Uterus (tissue), 4 donors: ENCODE measurements around the gene RNF39. TPM values are rescaled to one million over a fixed set of nuclear protein-coding genes. Genes with fewer than 3 reads are reported as not detected.

Source experiments
- DNase-seq, 2 donors: peaks; one replicate each; pipeline ENCODE4 v3.0.0-alpha.2; 2019 to 2020
- H3K27ac ChIP-seq, 2 donors: fragments of 200-600 bp; sonication (generic); 1 replicate in 1 of 2; 2 replicates in 1 of 2; pipeline ENCODE4 v1.5.1; 2016 to 2018
- H3K27me3 ChIP-seq, 2 donors: fragments of 200-600 bp; sonication (generic); one replicate each; pipeline ENCODE4 v1.5.1; 2018 to 2019; ENCODE audit warnings: control low read depth in 1 of 2
- H3K36me3 ChIP-seq, 2 donors: fragments of 200-600 bp; sonication (generic); one replicate each; pipeline ENCODE4 v1.5.1; 2019; ENCODE audit warnings: control low read depth in 1 of 2
- H3K4me1 ChIP-seq, 2 donors: fragments of 200-600 bp; sonication (generic); one replicate each; pipeline ENCODE4 v1.5.1; 2018 to 2019; ENCODE audit warnings: control low read depth in 1 of 2
- H3K4me3 ChIP-seq, 2 donors: fragments of 200-600 bp; sonication (generic); 1 replicate in 1 of 2; 2 replicates in 1 of 2; pipeline ENCODE4 v1.5.1; 2018 to 2019; ENCODE audit warnings: mild to moderate bottlenecking in 1 of 2
- H3K9me3 ChIP-seq, 2 donors: fragments of 200-600 bp; sonication (generic); one replicate each; pipeline ENCODE4 v1.5.1; 2019; ENCODE audit warnings: control low read depth in 1 of 2
- POLR2A ChIP-seq, 2 donors: fragments of 450-650 bp; IDR thresholded peaks; one replicate each; pipeline ENCODE4 v1.6.1; 2016; ENCODE audit warnings: antibody characterized with exemption in 2 of 2, mild to moderate bottlenecking in 1 of 2, moderate library complexity in 1 of 2
- intact Hi-C: fragments of 100-400 bp; cut with DNase I; formaldehyde crosslinking; loops from one replicate; pipeline ENCODE4 v1.15.1; 2023; ENCODE audit warnings: low total_unique reads
- total RNA-seq, 4 donors: library from RNA; depleted of rRNA in 3 of 4; stranded (reverse); fragments of >200 nt in 3 of 4; gene quantifications; one replicate each; pipeline versions ENCODE4 v1.1.0 to v1.2.4, GENCODE V29; 2014 to 2023
- TF ChIP-seq, protein P1 (sequence below), 4 experiments: fragments of 200-600 bp in 2 of 4; fragments of 450-650 bp in 2 of 4; sonication (generic) in 2 of 4; IDR thresholded peaks; one replicate each; pipeline ENCODE4 v1.5.1; 2016 to 2019; ENCODE audit warnings: antibody characterized with exemption in 4 of 4, mild to moderate bottlenecking in 2 of 4, moderate library complexity in 1 of 4
- donor health status: DM: yes; HTN: yes; CAD: no.

The RNF39 gene
- total RNA-seq, 4 donors from 2014 or later = 0.21 to 0.83 TPM; not detected in 2

DNA sequence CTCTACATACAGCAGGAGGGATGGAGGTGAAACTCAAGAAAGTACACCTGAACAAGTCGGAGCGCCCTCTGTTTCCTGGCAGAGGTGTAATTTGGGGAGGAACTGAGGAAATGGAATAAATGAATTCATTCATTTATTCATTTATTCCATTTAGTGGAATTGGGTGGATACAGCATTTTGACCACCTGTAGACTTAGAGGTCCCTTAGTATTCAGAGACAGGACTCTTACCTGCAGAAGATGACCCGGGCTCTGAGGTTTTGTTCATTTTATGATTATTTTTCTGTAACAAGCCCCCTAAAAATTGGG, 28.3 kb upstream of the RNF39 start:
- H3K27ac ChIP-seq = no peak overlapping the region
- TF ChIP-seq POLR2A (IDR thresholded peaks at IDR 0.05) = no peak
- TF ChIP-seq, protein P1, sequence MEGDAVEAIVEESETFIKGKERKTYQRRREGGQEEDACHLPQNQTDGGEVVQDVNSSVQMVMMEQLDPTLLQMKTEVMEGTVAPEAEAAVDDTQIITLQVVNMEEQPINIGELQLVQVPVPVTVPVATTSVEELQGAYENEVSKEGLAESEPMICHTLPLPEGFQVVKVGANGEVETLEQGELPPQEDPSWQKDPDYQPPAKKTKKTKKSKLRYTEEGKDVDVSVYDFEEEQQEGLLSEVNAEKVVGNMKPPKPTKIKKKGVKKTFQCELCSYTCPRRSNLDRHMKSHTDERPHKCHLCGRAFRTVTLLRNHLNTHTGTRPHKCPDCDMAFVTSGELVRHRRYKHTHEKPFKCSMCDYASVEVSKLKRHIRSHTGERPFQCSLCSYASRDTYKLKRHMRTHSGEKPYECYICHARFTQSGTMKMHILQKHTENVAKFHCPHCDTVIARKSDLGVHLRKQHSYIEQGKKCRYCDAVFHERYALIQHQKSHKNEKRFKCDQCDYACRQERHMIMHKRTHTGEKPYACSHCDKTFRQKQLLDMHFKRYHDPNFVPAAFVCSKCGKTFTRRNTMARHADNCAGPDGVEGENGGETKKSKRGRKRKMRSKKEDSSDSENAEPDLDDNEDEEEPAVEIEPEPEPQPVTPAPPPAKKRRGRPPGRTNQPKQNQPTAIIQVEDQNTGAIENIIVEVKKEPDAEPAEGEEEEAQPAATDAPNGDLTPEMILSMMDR (IDR thresholded peaks at IDR 0.05) = no peak
- no peaks in the 10 kb centered on the region for H3K36me3 ChIP-seq
- H3K4me3 ChIP-seq = no peak overlapping the region
- H3K4me1 ChIP-seq = peaks cover 0 to 11% of the 10 kb centered on the region in 2 donors
- DNase-seq = no peak
- H3K9me3 ChIP-seq = no peaks in the 10 kb centered on the region
- H3K27me3 ChIP-seq = peaks cover 0 to 17% of the 10 kb centered on the region in 2 donors
- intact Hi-C loops = no loop called here

DNA sequence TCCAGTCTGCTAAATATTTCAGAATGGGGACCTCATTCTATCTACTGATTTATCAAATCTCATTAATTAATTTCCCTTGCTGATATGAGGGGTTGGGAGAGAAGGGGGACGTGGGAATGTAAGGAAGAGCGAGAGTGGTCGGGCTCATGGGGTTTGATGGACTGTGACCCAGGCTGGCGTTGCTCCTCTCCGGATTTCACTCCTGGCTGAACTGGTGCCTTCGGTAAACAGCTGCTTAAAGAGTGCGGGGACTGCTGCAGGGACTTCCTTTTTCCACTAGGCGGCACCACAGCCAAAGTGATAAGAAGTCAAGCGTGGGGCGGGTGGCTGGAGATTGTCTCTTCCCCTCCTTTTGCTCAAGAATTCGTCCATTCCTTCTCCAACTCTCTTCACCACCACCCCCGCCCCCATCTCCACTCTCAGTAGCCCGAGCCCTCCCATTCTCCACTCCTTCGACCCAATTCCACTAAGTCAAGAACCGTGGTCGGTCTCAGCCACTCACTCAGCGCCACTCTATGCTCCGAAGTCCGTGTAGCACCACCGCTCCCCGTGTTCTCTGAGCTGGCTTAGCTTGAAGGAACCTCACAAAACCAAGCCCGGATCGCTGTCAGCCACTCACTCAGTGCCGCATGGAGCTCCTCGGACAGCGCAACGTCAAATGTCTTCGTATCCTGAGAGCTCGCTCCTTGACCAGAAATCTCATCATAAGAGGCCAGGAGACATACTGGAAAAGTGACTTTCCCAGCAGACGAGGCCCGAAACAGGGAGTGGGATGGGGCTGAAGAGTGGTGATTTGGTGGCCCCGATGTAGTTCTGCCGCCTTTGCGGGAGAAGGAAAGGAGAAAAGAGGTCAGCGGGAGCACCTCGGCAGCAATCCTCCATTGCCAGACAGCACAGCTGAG, 27.7 kb upstream of the RNF39 start:
- H3K36me3 ChIP-seq = no peaks in the 10 kb centered on the region
- peak; percentile 86 to 91 for DNase-seq
- H3K4me3 ChIP-seq = peak overlapping the region; percentile 23 to 35
- TF ChIP-seq, protein P1 (IDR thresholded peaks at IDR 0.05) = peak; percentile 88 to 95 (median 90)
- peak; percentile 9 to 10 for TF ChIP-seq POLR2A (IDR thresholded peaks at IDR 0.05)
- peaks cover 0 to 21% of the 10 kb centered on the region in 2 donors for H3K27me3 ChIP-seq
- intact Hi-C loops = no loop called here
- H3K4me1 ChIP-seq = peaks cover 0 to 11% of the 10 kb centered on the region in 2 donors
- peak overlapping the region; percentile 58 to 75 for H3K27ac ChIP-seq
- H3K9me3 ChIP-seq = no peaks in the 10 kb centered on the region

DNA sequence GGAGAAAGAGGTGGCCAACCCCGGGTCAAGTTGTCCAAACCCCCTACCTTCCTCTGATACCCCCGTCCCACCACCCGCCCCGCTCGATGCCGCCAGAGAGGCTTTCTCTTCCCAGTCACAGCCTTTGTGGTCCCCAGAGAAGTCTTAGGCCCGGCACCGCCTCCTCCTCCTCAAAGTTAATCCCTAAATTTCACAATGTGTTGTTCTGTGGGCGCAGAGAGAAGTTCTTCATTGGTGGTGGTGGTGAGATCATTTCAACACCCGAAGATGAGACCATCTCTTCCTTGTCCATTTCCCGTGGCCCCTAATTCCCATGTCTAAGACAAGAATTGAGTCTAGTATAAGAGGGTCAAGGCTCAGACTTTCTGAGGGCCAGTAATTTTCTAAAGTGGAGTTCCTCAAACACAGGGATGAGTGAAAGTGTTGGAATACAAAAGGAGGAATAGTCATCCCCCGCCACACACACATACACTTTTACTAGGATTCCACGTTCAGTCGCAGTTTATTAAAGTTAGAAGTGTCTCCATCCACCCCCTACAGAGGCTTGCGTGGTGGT, 26.9 kb upstream of the RNF39 start:
- H3K4me3 ChIP-seq = peak overlapping the region; percentile 24 to 31
- peak overlapping the region; percentile 58 to 75 for H3K27ac ChIP-seq
- intact Hi-C loops = no loop called here
- no peak for TF ChIP-seq POLR2A (IDR thresholded peaks at IDR 0.05)
- TF ChIP-seq, protein P1 (IDR thresholded peaks at IDR 0.05) = no peak
- DNase-seq = peak in 1 of 2 donors; percentile 48
- H3K4me1 ChIP-seq = peaks cover 0 to 11% of the 10 kb centered on the region in 2 donors
- H3K27me3 ChIP-seq = peaks cover 0 to 23% of the 10 kb centered on the region in 2 donors
- H3K9me3 ChIP-seq = no peaks in the 10 kb centered on the region
- no peaks in the 10 kb centered on the region for H3K36me3 ChIP-seq

DNA sequence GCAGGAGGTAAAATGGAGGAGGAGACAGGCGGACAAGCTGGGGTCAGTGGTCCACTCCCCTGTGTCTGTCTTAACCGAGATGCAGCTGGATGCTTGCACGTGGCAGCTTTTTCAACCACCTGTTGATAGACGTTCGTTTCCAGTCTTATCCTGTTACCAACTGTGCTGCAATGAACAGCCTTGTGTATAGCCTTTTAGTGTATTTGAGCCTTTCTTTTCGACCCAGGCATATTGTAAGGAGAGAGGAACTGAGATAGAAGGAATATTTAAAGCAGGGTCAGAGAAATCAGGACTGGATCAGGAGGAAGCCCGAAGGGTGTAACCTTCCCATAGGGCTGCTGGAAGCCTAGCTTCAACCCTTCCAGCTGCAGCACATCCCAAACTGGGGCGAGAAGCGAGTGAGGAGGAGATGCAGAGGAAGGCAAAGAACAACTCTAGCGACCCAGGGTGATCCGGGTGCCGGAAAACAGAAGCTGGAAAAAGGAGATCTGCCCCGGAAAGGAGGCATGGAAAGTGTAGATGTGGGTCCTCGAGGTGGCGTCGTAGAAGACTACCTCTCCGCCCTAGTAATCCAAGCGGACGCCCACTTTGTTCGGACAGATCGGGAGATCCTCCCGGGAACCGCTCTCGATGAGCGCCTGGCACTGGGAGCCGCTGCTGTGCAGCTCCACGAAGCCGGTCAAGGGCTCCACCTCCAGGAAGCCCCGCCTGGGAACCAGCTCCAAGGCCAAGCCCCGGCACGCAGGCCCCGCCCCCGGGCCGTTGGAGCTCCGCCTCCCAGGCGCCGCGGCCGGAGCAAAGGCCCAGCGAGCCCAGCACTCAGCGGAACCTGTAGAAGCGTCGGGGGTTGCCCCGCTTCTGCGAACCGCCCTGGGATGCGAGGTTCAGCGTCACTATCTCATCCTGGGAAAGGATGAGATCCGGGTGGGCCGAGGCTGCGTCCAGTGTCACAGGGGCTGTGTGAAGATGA, 26.2 kb upstream of the RNF39 start:
- H3K27ac ChIP-seq = peak overlapping the region; percentile 58 to 75

More for the DNA sequence above, 26.2 kb upstream of the RNF39 start:
- H3K27me3 ChIP-seq = peaks cover 0 to 23% of the 10 kb centered on the region in 2 donors
- peaks cover 0 to 11% of the 10 kb centered on the region in 2 donors for H3K4me1 ChIP-seq
- no peaks in the 10 kb centered on the region for H3K9me3 ChIP-seq
- peak; percentile 63 to 72 for TF ChIP-seq POLR2A (IDR thresholded peaks at IDR 0.05)
- TF ChIP-seq, protein P1 (IDR thresholded peaks at IDR 0.05) = peak in 2 of 4 experiments; percentile 1 to 11
- H3K4me3 ChIP-seq = peak overlapping the region; percentile 24 to 31
- intact Hi-C loops = no loop called here
- no peaks in the 10 kb centered on the region for H3K36me3 ChIP-seq
- peak; percentile 86 to 90 for DNase-seq
